IMR-90 (cell line): ENCODE results near the gene IGLON5. TPM values are rescaled to one million over a fixed set of nuclear protein-coding genes. Genes with fewer than 3 reads are reported as not detected.

Source experiments
- ATAC-seq: fragments of 200-7000 bp; cut with Tn5 transposase; 2 replicates; pipeline ENCODE4 v1.9.1; 2020; ENCODE audit warnings: low read depth, mild to moderate bottlenecking, moderate library complexity
- BruUV-seq: library from RNA; stranded (reverse); fragments of 400-500 nt; replicated peaks from 2 replicates; lab custom pipeline; 2021; lab: Mats Ljungman, UMichigan
- CTCF ChIA-PET: fragments of 300-600 bp; formaldehyde crosslinking; extraction: SDS; loops from one replicate; lab custom pipeline; 2021; ENCODE audit warnings: antibody characterized with exemption; lab: Yijun Ruan, JAX
- POLR2A ChIA-PET: fragments of 300-600 bp; sonication (Branson Sonifier 250); formaldehyde crosslinking; loops from one replicate; lab custom pipeline; 2022; ENCODE audit warnings: antibody characterized with exemption; ENCODE audit not compliant: unreplicated experiment; lab: Charles Lee
- DNase-seq: peaks from one replicate; pipeline ENCODE4 v3.0.0; 2013
- H2AFZ ChIP-seq: replicated peaks from 2 replicates; pipeline ENCODE3; 2013; ENCODE audit warnings: low read length, mild to moderate bottlenecking; ENCODE audit not compliant: poor library complexity
- H2AK5ac ChIP-seq: 2 replicates; pipeline ENCODE4 v1.6.1; 2013; ENCODE audit warnings: low read depth, low read length, inconsistent platforms
- H2AK9ac ChIP-seq: replicated peaks from 2 replicates; pipeline ENCODE3; 2013; ENCODE audit warnings: mild to moderate bottlenecking, low read depth, low read length, moderate library complexity; ENCODE audit not compliant: poor library complexity
- H2BK120ac ChIP-seq: 2 replicates; pipeline ENCODE4 v1.6.1; 2013; ENCODE audit warnings: low read depth, low read length, inconsistent platforms
- H2BK15ac ChIP-seq: 3 replicates; pipeline ENCODE4 v1.6.1; 2013; ENCODE audit warnings: low read depth, low read length, inconsistent platforms
- H2BK20ac ChIP-seq: 2 replicates; pipeline ENCODE4 v1.6.1; 2013; ENCODE audit warnings: low read depth, mild to moderate bottlenecking, inconsistent platforms, low read length, moderate library complexity
- H2BK5ac ChIP-seq: 2 replicates; pipeline ENCODE4 v1.6.1; 2013; ENCODE audit warnings: mild to moderate bottlenecking, low read depth, low read length, inconsistent platforms; ENCODE audit not compliant: poor library complexity, severe bottlenecking
- H3K14ac ChIP-seq: replicated peaks from 2 replicates; pipeline ENCODE4 v1.6.1; 2013; ENCODE audit warnings: low read depth, low read length, inconsistent platforms
- H3K18ac ChIP-seq: 2 replicates; pipeline ENCODE4 v1.6.1; 2013; ENCODE audit warnings: low read depth, low read length, control low read depth
- H3K23ac ChIP-seq: 2 replicates; pipeline ENCODE4 v1.6.1; 2013; ENCODE audit warnings: low read depth, low read length, inconsistent platforms
- H3K27ac ChIP-seq: 2 replicates; pipeline ENCODE4 v1.5.1; 2013; ENCODE audit warnings: mild to moderate bottlenecking, control low read depth, low read length; ENCODE audit not compliant: insufficient read depth
- H3K27me3 ChIP-seq: 2 replicates; pipeline ENCODE4 v1.6.1; 2013; ENCODE audit warnings: low read length; ENCODE audit not compliant: control insufficient read depth, insufficient read depth
- H3K36me3 ChIP-seq: 2 replicates; pipeline ENCODE4 v1.6.1; 2013; ENCODE audit warnings: low read length, mixed read lengths; ENCODE audit not compliant: control insufficient read depth, insufficient read depth
- H3K4ac ChIP-seq: 2 replicates; pipeline ENCODE4 v1.6.1; 2013; ENCODE audit warnings: low read depth, low read length, inconsistent platforms
- H3K4me1 ChIP-seq: 2 replicates; pipeline ENCODE4 v1.6.1; 2013; ENCODE audit warnings: low read length, mixed read lengths; ENCODE audit not compliant: control insufficient read depth, insufficient read depth
- H3K4me2 ChIP-seq: 2 replicates; pipeline ENCODE4 v1.6.1; 2013; ENCODE audit warnings: low read depth, mild to moderate bottlenecking, control low read depth, low read length, moderate library complexity
- H3K4me3 ChIP-seq: 2 replicates; pipeline ENCODE4 v1.5.1; 2013; ENCODE audit warnings: low read depth, mild to moderate bottlenecking, control low read depth, low read length, moderate library complexity; ENCODE audit not compliant: insufficient read depth
- H3K56ac ChIP-seq: 2 replicates; pipeline ENCODE4 v1.6.1; 2013; ENCODE audit warnings: low read length, inconsistent platforms; ENCODE audit not compliant: insufficient read depth; ENCODE audit errors: extremely low read depth
- H3K79me1 ChIP-seq, 2 experiments: 2 replicates each; pipeline ENCODE4 v1.6.1; 2013; ENCODE audit warnings: low read length in 2 of 2, inconsistent platforms in 1 of 2, low read depth in 1 of 2
- H3K9ac ChIP-seq: 2 replicates; pipeline ENCODE4 v1.6.1; 2013; ENCODE audit warnings: low read depth, low read length, control low read depth
- H3K9me1 ChIP-seq: 2 replicates; pipeline ENCODE4 v1.6.1; 2013; ENCODE audit warnings: low read length, inconsistent platforms; ENCODE audit not compliant: insufficient read depth
- H3K9me3 ChIP-seq: 2 replicates; pipeline ENCODE4 v1.6.1; 2013; ENCODE audit warnings: low read length; ENCODE audit not compliant: control insufficient read depth, insufficient read depth
- H4K20me1 ChIP-seq: 2 replicates; pipeline ENCODE4 v1.6.1; 2013; ENCODE audit warnings: low read length, inconsistent platforms; ENCODE audit not compliant: insufficient read depth
- H4K5ac ChIP-seq: 2 replicates; pipeline ENCODE4 v1.6.1; 2013; ENCODE audit warnings: mild to moderate bottlenecking, low read depth, low read length, control low read depth
- H4K8ac ChIP-seq, 2 experiments: 2 replicates each; pipeline ENCODE4 v1.6.1; 2013; ENCODE audit warnings: low read depth in 2 of 2, low read length in 2 of 2, control low read depth in 1 of 2, inconsistent platforms in 1 of 2
- H4K91ac ChIP-seq: 2 replicates; pipeline ENCODE4 v1.6.1; 2013; ENCODE audit warnings: low read depth, low read length, inconsistent platforms; ENCODE audit not compliant: insufficient read depth
- BHLHE40 ChIP-seq: fragments of 150-350 bp; IDR thresholded peaks from 2 replicates; pipeline ENCODE4 v1.6.1; 2016; ENCODE audit warnings: mild to moderate bottlenecking, low read depth, low read length
- CHD1 ChIP-seq: IDR thresholded peaks from 2 replicates; pipeline ENCODE4 v1.6.1; 2012; ENCODE audit warnings: low read depth, low read length, improper control_type of control experiment
- CTCF ChIP-seq: conservative IDR thresholded peaks from 2 replicates; pipeline ENCODE4 v1.5.1; 2012; ENCODE audit warnings: mild to moderate bottlenecking, low read depth, low read length, improper control_type of control experiment
- ELK1 ChIP-seq: fragments of 150-350 bp; IDR thresholded peaks from 2 replicates; pipeline ENCODE4 v1.6.1; 2016; ENCODE audit warnings: low read depth, mild to moderate bottlenecking, low read length, moderate library complexity, borderline replicate concordance
- FOS ChIP-seq: fragments of 150-350 bp; IDR thresholded peaks from 2 replicates; pipeline ENCODE4 v1.6.1; 2016; ENCODE audit warnings: low read depth, low read length
- MAFK ChIP-seq: IDR thresholded peaks from 2 replicates; pipeline ENCODE4 v1.6.1; 2012; ENCODE audit warnings: low read depth, low read length, improper control_type of control experiment
- MAZ ChIP-seq: IDR thresholded peaks from 2 replicates; pipeline ENCODE4 v1.6.1; 2012; ENCODE audit warnings: low read depth, mild to moderate bottlenecking, low read length, improper control_type of control experiment, moderate library complexity, borderline replicate concordance
- POLR2A ChIP-seq: IDR thresholded peaks from 2 replicates; pipeline ENCODE4 v1.6.1; 2012; ENCODE audit warnings: mild to moderate bottlenecking, low read depth, low read length
- RAD21 ChIP-seq: IDR thresholded peaks from 2 replicates; pipeline ENCODE4 v1.6.1; 2012; ENCODE audit warnings: low read length, improper control_type of control experiment
- RCOR1 ChIP-seq: IDR thresholded peaks from 2 replicates; pipeline ENCODE4 v1.6.1; 2012; ENCODE audit warnings: mild to moderate bottlenecking, low read length, improper control_type of control experiment; ENCODE audit not compliant: insufficient replicate concordance
- USF2 ChIP-seq: fragments of 150-350 bp; IDR thresholded peaks from 2 replicates; pipeline ENCODE4 v1.6.1; 2017; ENCODE audit warnings: mild to moderate bottlenecking, antibody characterized with exemption, low read length, low read depth
- WGBS, 2 experiments: methylation state at CpG; one replicate each; pipeline versions ENCODE4 v1.1.5 to v1.1.7; 2013; ENCODE audit warnings: missing lambda C conversion rate in 2 of 2; ENCODE audit not compliant: insufficient read length in 1 of 2; ENCODE audit errors: extremely low coverage in 2 of 2; 5-methylcytosine and 5-hydroxymethylcytosine counted together
- dilution Hi-C: fragments of 300-500 bp; cut with HindIII; formaldehyde crosslinking; loops from one replicate; pipeline ENCODE4 v1.14.3; 2018; ENCODE audit warnings: low sequenced_read_pairs; ENCODE audit not compliant: unreplicated experiment
- in situ Hi-C: fragments of 300-500 bp; cut with MboI; formaldehyde crosslinking; loops from 3 replicates; pipeline ENCODE4 v1.14.3; 2019; ENCODE audit warnings: low sequenced_read_pairs, inconsistent platforms, mixed read lengths
- intact Hi-C: fragments of 100-400 bp; cut with micrococcal nuclease; formaldehyde crosslinking; loops from 2 replicates; pipeline ENCODE4 v1.10.0; 2022
- polyA plus RNA-seq, 3 experiments: library from polyadenylated mRNA; depleted of rRNA; stranded (reverse); fragments of >200 nt; gene quantifications; 2 replicates each; pipeline ENCODE4 v1.2.3, GENCODE V29; 2012; ENCODE audit warnings: low replicate concordance in 1 of 3
- total RNA-seq: library from RNA; depleted of rRNA; stranded (reverse); fragments of >200 nt; gene quantifications from 2 replicates; pipeline ENCODE4 v1.2.3, GENCODE V29; 2012

Gene IGLON5
- total and polyA plus RNA-seq, 2 of the 4 experiments (the other 2 are of a cell fraction): not detected

GRCh38 chr19:51329411-51329810, 18.0 kb downstream of the IGLON5 start:
- no peak overlapping the region for H4K8ac ChIP-seq
- H4K91ac ChIP-seq: no peak overlapping the region
- no peaks in the 10 kb centered on the region for H3K9me3 ChIP-seq
- no peak overlapping the region for H3K56ac ChIP-seq
- H3K23ac ChIP-seq: no peak overlapping the region
- H2BK5ac ChIP-seq: no peak overlapping the region
- H4K20me1 ChIP-seq: no peaks in the 10 kb centered on the region
- in situ Hi-C loops: no loop called here
- no peak overlapping the region for H3K27ac ChIP-seq
- H2AK9ac ChIP-seq: no peak overlapping the region
- CTCF ChIA-PET: no interaction called here
- H3K18ac ChIP-seq: no peak overlapping the region
- no peak overlapping the region for H3K4me2 ChIP-seq
- no peak overlapping the region for H2BK120ac ChIP-seq
- H3K4me1 ChIP-seq: no peaks in the 10 kb centered on the region
- TF ChIP-seq RCOR1: no peak
- no peak for TF ChIP-seq CTCF
- TF ChIP-seq BHLHE40: no peak
- TF ChIP-seq USF2: no peak
- no peak for TF ChIP-seq FOS
- no peak for TF ChIP-seq MAFK
- TF ChIP-seq ELK1: no peak
- no peak for TF ChIP-seq POLR2A
- no peak for TF ChIP-seq RAD21
- TF ChIP-seq CHD1: no peak
- no peak for TF ChIP-seq MAZ
- H3K27me3 ChIP-seq: peaks cover 4% of the 10 kb centered on the region; the same call in 1 of the 2 replicates
- no peak overlapping the region for H2BK15ac ChIP-seq
- no peaks in the 10 kb centered on the region for H3K36me3 ChIP-seq
- H3K79me1 ChIP-seq: no peaks in the 10 kb centered on the region
- WGBS, 2 experiments: 69% methylated on average over 2 of the region's 5 CpGs; no CpG with 5 or more reads in 1 of the 2 experiments
- DNase-seq: no peak
- dilution Hi-C loops: no loop called here
- H3K4me3 ChIP-seq: no peak overlapping the region
- POLR2A ChIA-PET: no interaction called here
- H4K5ac ChIP-seq: no peak overlapping the region
- no peak overlapping the region for H2AK5ac ChIP-seq
- no peak overlapping the region for H3K9ac ChIP-seq
- no peaks in the 10 kb centered on the region for H3K9me1 ChIP-seq
- H3K14ac ChIP-seq: no peak overlapping the region
- H2AFZ ChIP-seq: no peak overlapping the region
- BruUV-seq: no TSS peak
- ATAC-seq: no peak
- intact Hi-C loops: no loop called here
- no peak overlapping the region for H3K4ac ChIP-seq
- H2BK20ac ChIP-seq: no peak overlapping the region
